DND-41 (cell line): ENCODE results near the gene NEK7.

Source experiments
- CTCF ChIP-seq: IDR thresholded peaks from 2 replicates; pipeline ENCODE4 v1.5.1; 2012; ENCODE audit warnings: borderline replicate concordance, low read length, moderate library complexity, mild to moderate bottlenecking; ENCODE audit not compliant: poor library complexity, severe bottlenecking; ENCODE audit errors: extremely low read depth
- EZH2 ChIP-seq: IDR thresholded peaks from 3 replicates; pipeline ENCODE4 v1.6.1; 2012; ENCODE audit warnings: borderline replicate concordance, low read depth, mild to moderate bottlenecking, moderate library complexity, low read length, inconsistent platforms; ENCODE audit not compliant: severe bottlenecking

- no peak for TF ChIP-seq CTCF
- TF ChIP-seq EZH2, result no peak
Measured at GRCh38 chr1:198166900-198167299, 10.1 kb downstream of the NEK7 start.
